Daoy (cell line): Measurements from ENCODE around the gene PGM3. TPM values are rescaled to one million over a fixed set of nuclear protein-coding genes. Genes with fewer than 3 reads are reported as not detected.

ENCODE experiments used
- DNase-seq: peaks from one replicate; pipeline ENCODE4 v3.0.0-alpha.2; 2015; ENCODE audit warnings: low read depth
- total RNA-seq: library from RNA; depleted of rRNA; stranded (reverse); fragments of >200 nt; shearing (Covaris generic); gene quantifications from 2 replicates; pipeline ENCODE4 v1.2.3, GENCODE V29; 2014; rRNA removed

The PGM3 gene
- total RNA-seq, 1 experiment from 2014 or later: 77.3 TPM

- no peak for DNase-seq
Measured at GRCh38 chr6:83117802-83118201, 75.3 kb downstream of the PGM3 start.

Other genes with a start within 250 kb of the PGM3 start
- 7.9 and 9.9 TPM in 2 replicates for gene UBE3D, start 127.4 kb downstream of the PGM3 start, total RNA-seq
- 18.4 and 20.1 TPM in 2 replicates for gene DOP1A, start 125.6 kb downstream of the PGM3 start, total RNA-seq
- gene RWDD2A, start 92 bp upstream of the PGM3 start, total RNA-seq: 0.97 and 2.6 TPM in 2 replicates
- 19.9 and 22.4 TPM in 2 replicates for gene ME1, start 237.8 kb upstream of the PGM3 start, total RNA-seq